K562 (cell line): ENCODE data around the gene CRIP1. TPM values are rescaled to one million over a fixed set of nuclear protein-coding genes. Genes with fewer than 3 reads are reported as not detected.

Experiments
- ATAC-seq: fragments of 200-7000 bp; cut with Tn5 transposase; 3 replicates; pipeline ENCODE4 v1.9.1; 2020; ENCODE audit warnings: moderate library complexity
- BruUV-seq: library from RNA; stranded (reverse); fragments of 400-500 nt; replicated peaks from 2 replicates; lab custom pipeline; 2021; lab: Mats Ljungman, UMichigan
- CTCF ChIA-PET: fragments of 300-600 bp; formaldehyde crosslinking; extraction: SDS; loops from one replicate; lab custom pipeline; 2021; ENCODE audit warnings: low intra/inter-chr PET ratio; lab: Yijun Ruan, JAX
- POLR2A ChIA-PET: fragments of 300-600, 350-650 bp; sonication (Branson Sonifier 250); formaldehyde crosslinking; extraction: SDS; loops from one replicate; lab custom pipeline; 2021; ENCODE audit warnings: antibody characterized with exemption, inconsistent platforms; lab: Yijun Ruan, JAX
- DNase-seq, 4 experiments: peaks; one replicate each; pipeline versions ENCODE4 v3.0.0 to v3.0.0-alpha.2; 2011 to 2018; ENCODE audit warnings: low spot score in 3 of 4, mixed read lengths in 3 of 4; ENCODE audit errors: extremely low read depth in 1 of 4
- FAIRE-seq: peaks from 2 replicates; lab custom pipeline; 2011; peaks lifted over from hg19 to GRCh38; lab: Jason Lieb, UNC
- H2AFZ ChIP-seq: 2 replicates; pipeline ENCODE4 v1.6.0; 2011; ENCODE audit warnings: low read depth, low read length, control low read depth, inconsistent platforms
- H3K27ac ChIP-seq: fragments of 200-600 bp; 3 replicates; pipeline ENCODE4 v1.8.0; 2011; ENCODE audit warnings: low read depth, mild to moderate bottlenecking, control low read depth, inconsistent platforms, low read length, moderate library complexity, mixed read lengths; ENCODE audit errors: extremely low read depth
- H3K27me3 ChIP-seq, 2 experiments: fragments of 300-600 bp in 1 of 2; 2 replicates in 1 of 2; 3 replicates in 1 of 2; pipeline versions ENCODE4 v1.6.0 to v1.8.0; 2011; ENCODE audit warnings: inconsistent platforms in 2 of 2, low read length in 2 of 2, mild to moderate bottlenecking in 1 of 2, mixed read lengths in 1 of 2, moderate library complexity in 1 of 2; ENCODE audit not compliant: control insufficient read depth in 2 of 2, insufficient read depth in 2 of 2
- H3K36me3 ChIP-seq: fragments of 300-600 bp; 3 replicates; pipeline ENCODE4 v1.8.0; 2011; ENCODE audit warnings: mild to moderate bottlenecking, low read length, inconsistent platforms; ENCODE audit not compliant: control insufficient read depth, insufficient read depth
- H3K4me1 ChIP-seq, 2 experiments: fragments of 200-600 bp in 1 of 2; replicated peaks in 1 of 2; 2 replicates in 1 of 2; 3 replicates in 1 of 2; pipeline versions ENCODE4 v1.5.1 to v1.8.0; 2011; ENCODE audit warnings: inconsistent platforms in 2 of 2, low read length in 2 of 2, mild to moderate bottlenecking in 1 of 2, mixed read lengths in 1 of 2, moderate library complexity in 1 of 2; ENCODE audit not compliant: control insufficient read depth in 2 of 2, insufficient read depth in 2 of 2
- H3K4me2 ChIP-seq: 2 replicates; pipeline ENCODE4 v1.6.1; 2011; ENCODE audit warnings: low read length, control low read depth, inconsistent platforms, mixed read lengths; ENCODE audit not compliant: insufficient read depth
- H3K4me3 ChIP-seq: fragments of 200-600 bp; sonication (generic), shearing (Covaris generic); 2 replicates; pipeline ENCODE4 v1.5.1; 2016; ENCODE audit warnings: control low read depth, inconsistent platforms
- H3K79me2 ChIP-seq: fragments of 200-600 bp; 3 replicates; pipeline ENCODE4 v1.8.0; 2011; ENCODE audit warnings: low read length, inconsistent platforms; ENCODE audit not compliant: control insufficient read depth, insufficient read depth
- H3K9ac ChIP-seq, 2 experiments: 2 replicates each; pipeline versions ENCODE4 v1.6.0 to v1.6.1; 2011; ENCODE audit warnings: low read depth in 2 of 2, low read length in 2 of 2, control low read depth in 1 of 2, inconsistent platforms in 1 of 2, mild to moderate bottlenecking in 1 of 2, mixed read lengths in 1 of 2; ENCODE audit not compliant: insufficient read depth in 1 of 2
- H3K9me1 ChIP-seq: one replicate; pipeline ENCODE4 v1.6.0; 2011; ENCODE audit warnings: inconsistent platforms, mild to moderate bottlenecking, low read length, moderate library complexity; ENCODE audit not compliant: control insufficient read depth, insufficient read depth
- H3K9me3 ChIP-seq: replicated peaks from 2 replicates; pipeline ENCODE4 v1.5.1; 2011; ENCODE audit warnings: low read depth, low read length, inconsistent platforms; ENCODE audit not compliant: control insufficient read depth, insufficient read depth
- H4K20me1 ChIP-seq: replicated peaks from 2 replicates; pipeline ENCODE4 v1.6.1; 2011; ENCODE audit warnings: low read length, inconsistent platforms, mixed read lengths; ENCODE audit not compliant: control insufficient read depth, insufficient read depth
- CBX1 ChIP-seq: sonication (generic); IDR thresholded peaks from 2 replicates; pipeline ENCODE4 v1.6.1; 2016; ENCODE audit warnings: antibody characterized with exemption, low read depth, mild to moderate bottlenecking
- CHD2 ChIP-seq: IDR thresholded peaks from 2 replicates; pipeline ENCODE4 v1.6.1; 2011; ENCODE audit warnings: low read depth, low read length
- ETV1 ChIP-seq: fragments of 450-650 bp; conservative IDR thresholded peaks from 2 replicates; pipeline ENCODE4 v1.6.1; 2016; ENCODE audit warnings: missing genetic modification characterization, control low read depth, low read depth, missing compliant biosample characterization
- FOXJ2 ChIP-seq: fragments of 200-800 bp; sonication (Bioruptor generic); IDR thresholded peaks from 2 replicates; pipeline ENCODE4 v1.6.1; 2016; ENCODE audit warnings: missing genetic modification characterization, missing compliant biosample characterization
- JUNB ChIP-seq: fragments of 450-650 bp; formaldehyde crosslinking; conservative IDR thresholded peaks from 2 replicates; pipeline ENCODE4 v1.4.0; 2020; ENCODE audit warnings: mild to moderate bottlenecking
- NFIC ChIP-seq: fragments of 450-650 bp; IDR thresholded peaks from 2 replicates; pipeline ENCODE4 v1.6.1; 2017; ENCODE audit warnings: mild to moderate bottlenecking, inconsistent platforms
- ZNF354B ChIP-seq: fragments of 250-450 bp; sonication (Bioruptor Pico); IDR thresholded peaks from 2 replicates; pipeline ENCODE4 v1.4.0; 2020
- ZNF518B ChIP-seq: fragments of 250-450 bp; sonication (Bioruptor Pico); IDR thresholded peaks from 2 replicates; pipeline ENCODE4 v1.5.0; 2021; ENCODE audit warnings: mild to moderate bottlenecking, moderate library complexity
- ZNF766 ChIP-seq: fragments of 200-800 bp; sonication (Bioruptor generic); conservative IDR thresholded peaks from 2 replicates; pipeline ENCODE4 v1.6.1; 2016; ENCODE audit warnings: missing genetic modification characterization, missing compliant biosample characterization
- WGBS: fragments of 100-300 bp; shearing (Covaris generic); methylation state at CpG from one replicate; pipeline ENCODE4 v1.1.6; 2016; ENCODE audit warnings: low coverage, mixed read lengths; ENCODE audit not compliant: insufficient coverage; ENCODE audit errors: missing lambda C conversion rate; 5-methylcytosine and 5-hydroxymethylcytosine counted together
- in situ Hi-C: fragments of 300-500 bp; cut with MboI; formaldehyde crosslinking; loops from 4 replicates; pipeline ENCODE4 v1.15.0; 2018; ENCODE audit warnings: inconsistent platforms, mixed read lengths
- intact Hi-C: fragments of 100-400 bp; cut with micrococcal nuclease; formaldehyde crosslinking; loops from 2 replicates; pipeline ENCODE4 v1.14.2; 2022
- polyA plus RNA-seq, 8 experiments: library from polyadenylated mRNA; depleted of rRNA in 4 of 8; stranded (reverse) in 5 of 8; unstranded in 3 of 8; fragments of >200 nt; fragmentation: Nextera tagmentation in 2 of 8; fragmentation: Illumina TruSeq in 1 of 8; extraction: Ambion mirVana in 2 of 8; extraction: Trizol in 1 of 8; gene quantifications; 2 replicates each; pipeline versions ENCODE4 v1.2.1 to v1.2.3, GENCODE V29; 2011 to 2014; ENCODE audit warnings: inconsistent platforms in 1 of 8, missing spikeins in 1 of 8
- total RNA-seq, 7 experiments: library from RNA; depleted of rRNA in 6 of 7; stranded (reverse); fragments of >200 nt in 6 of 7; fragmentation: Illumina TruSeq in 2 of 7; extraction: Trizol in 2 of 7; gene quantifications; 2 replicates each; pipeline versions ENCODE4 v1.2.1 to v1.2.3, GENCODE V29; 2011 to 2021; ENCODE audit warnings: low replicate concordance in 1 of 7
- TF ChIP-seq, protein P1 (sequence below), 2 experiments: fragments of 450-650 bp in 1 of 2; sonication (generic) in 1 of 2; formaldehyde crosslinking in 1 of 2; IDR thresholded peaks; 2 replicates each; pipeline versions ENCODE4 v1.7.1 to v1.9.0; 2016 to 2022; ENCODE audit warnings: inconsistent platforms in 1 of 2, mild to moderate bottlenecking in 1 of 2, missing genetic modification reagents in 1 of 2

Gene CRIP1
- total and polyA plus RNA-seq, 9 of the 15 experiments (the other 6 are each of a cell fraction or from before 2014, with no cell fraction given): 0.11 to 0.58 (median 0.14) TPM; not detected in 6

DNA sequence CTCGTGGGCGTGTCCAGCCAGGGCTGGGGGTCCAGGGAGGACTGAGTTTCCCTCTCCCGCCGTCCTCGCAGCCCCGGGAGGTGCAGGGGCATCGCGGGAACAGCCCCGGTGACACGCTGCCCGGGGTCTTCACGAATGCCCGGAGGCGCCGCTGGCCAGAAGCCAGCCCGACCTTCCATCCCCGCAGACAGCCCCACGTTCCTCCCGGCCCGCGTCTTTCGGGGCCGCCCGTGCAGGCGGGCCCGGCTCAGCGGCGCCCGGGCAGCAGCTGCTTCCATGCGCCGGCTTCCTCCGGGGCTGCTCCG, 3.5 kb downstream of the CRIP1 start:
- Histone ChIP-seq H3K9me1 (no peaks in the 10 kb centered on the region), H3K4me3 (peak overlapping the region; percentile 61), H3K4me1 (peaks cover 6 to 85% of the 10 kb centered on the region in 2 experiments), H3K9me3 (no peaks in the 10 kb centered on the region), H3K4me2 (peak overlapping the region; percentile 73; the same call in 1 of the 2 replicates), H4K20me1 (peaks cover 6% of the 10 kb centered on the region), H3K27ac (peak overlapping the region; percentile 80), H3K36me3 (peaks cover 2% of the 10 kb centered on the region; the same call in 1 of the 3 replicates), H3K27me3 (no peaks in the 10 kb centered on the region), H2AFZ (peak overlapping the region; percentile 81), H3K79me2 (peaks cover 5% of the 10 kb centered on the region; the same call in 2 of the 3 replicates), H3K9ac (peak overlapping the region; percentile 69 to 94; a peak in 3 of 4 replicates)
- WGBS: 0% methylated on average over 4 of the region's 33 CpGs
- FAIRE-seq (no peak), ATAC-seq (no peak), DNase-seq (no peak)
- in situ Hi-C loops: no loop called here
- CTCF ChIA-PET: interaction anchor here (1.4 to 2.0 kb wide), 2 partner anchors 8 to 119 kb away, joined by 3 to 16 read pairs; no protein-coding TSS in a partner anchor
- POLR2A ChIA-PET: interaction anchor here (1.9 kb wide), 1 partner anchor 9 kb away, joined by 12 read pairs; no protein-coding TSS in a partner anchor
- intact Hi-C loops: loop anchor here (2.0 kb wide), 2 partner anchors 119 to 189 kb away; partner anchors contain the start of gene BRF1
- no TSS peak for BruUV-seq
- TF ChIP-seq ZNF766 (CRISPR knock-in tag): no peak
- TF ChIP-seq JUNB (CRISPR knock-in tag): no peak
- TF ChIP-seq CHD2: peak; percentile 50
- no peak for TF ChIP-seq FOXJ2 (tag)
- peak; percentile 43; the same call in 1 of the 2 replicates for TF ChIP-seq NFIC
- TF ChIP-seq, protein P1, sequence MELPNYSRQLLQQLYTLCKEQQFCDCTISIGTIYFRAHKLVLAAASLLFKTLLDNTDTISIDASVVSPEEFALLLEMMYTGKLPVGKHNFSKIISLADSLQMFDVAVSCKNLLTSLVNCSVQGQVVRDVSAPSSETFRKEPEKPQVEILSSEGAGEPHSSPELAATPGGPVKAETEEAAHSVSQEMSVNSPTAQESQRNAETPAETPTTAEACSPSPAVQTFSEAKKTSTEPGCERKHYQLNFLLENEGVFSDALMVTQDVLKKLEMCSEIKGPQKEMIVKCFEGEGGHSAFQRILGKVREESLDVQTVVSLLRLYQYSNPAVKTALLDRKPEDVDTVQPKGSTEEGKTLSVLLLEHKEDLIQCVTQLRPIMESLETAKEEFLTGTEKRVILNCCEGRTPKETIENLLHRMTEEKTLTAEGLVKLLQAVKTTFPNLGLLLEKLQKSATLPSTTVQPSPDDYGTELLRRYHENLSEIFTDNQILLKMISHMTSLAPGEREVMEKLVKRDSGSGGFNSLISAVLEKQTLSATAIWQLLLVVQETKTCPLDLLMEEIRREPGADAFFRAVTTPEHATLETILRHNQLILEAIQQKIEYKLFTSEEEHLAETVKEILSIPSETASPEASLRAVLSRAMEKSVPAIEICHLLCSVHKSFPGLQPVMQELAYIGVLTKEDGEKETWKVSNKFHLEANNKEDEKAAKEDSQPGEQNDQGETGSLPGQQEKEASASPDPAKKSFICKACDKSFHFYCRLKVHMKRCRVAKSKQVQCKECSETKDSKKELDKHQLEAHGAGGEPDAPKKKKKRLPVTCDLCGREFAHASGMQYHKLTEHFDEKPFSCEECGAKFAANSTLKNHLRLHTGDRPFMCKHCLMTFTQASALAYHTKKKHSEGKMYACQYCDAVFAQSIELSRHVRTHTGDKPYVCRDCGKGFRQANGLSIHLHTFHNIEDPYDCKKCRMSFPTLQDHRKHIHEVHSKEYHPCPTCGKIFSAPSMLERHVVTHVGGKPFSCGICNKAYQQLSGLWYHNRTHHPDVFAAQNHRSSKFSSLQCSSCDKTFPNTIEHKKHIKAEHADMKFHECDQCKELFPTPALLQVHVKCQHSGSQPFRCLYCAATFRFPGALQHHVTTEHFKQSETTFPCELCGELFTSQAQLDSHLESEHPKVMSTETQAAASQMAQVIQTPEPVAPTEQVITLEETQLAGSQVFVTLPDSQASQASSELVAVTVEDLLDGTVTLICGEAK (IDR thresholded peaks at IDR 0.05): no peak
- TF ChIP-seq, protein P1 (CRISPR knock-in tag; IDR thresholded peaks at IDR 0.05): no peak
- TF ChIP-seq CBX1: no peak
- no peak for TF ChIP-seq ETV1 (tag)
- no peak for TF ChIP-seq ZNF518B
- no peak for TF ChIP-seq ZNF354B (CRISPR knock-in tag)
